HCT116 (cell line): ENCODE results near the gene PBX1. TPM values are rescaled to one million over a fixed set of nuclear protein-coding genes. Genes with fewer than 3 reads are reported as not detected.

ENCODE experiments used
- ATAC-seq: fragments of 200-7000 bp; cut with Tn5 transposase; 2 replicates; pipeline ENCODE4 v1.9.1; 2020; ENCODE audit warnings: mild to moderate bottlenecking, moderate library complexity
- BruUV-seq: library from RNA; stranded (reverse); fragments of 400-500 nt; replicated peaks from 2 replicates; lab custom pipeline; 2021; lab: Mats Ljungman, UMichigan
- CTCF ChIA-PET: fragments of 300-600 bp; sonication (Branson Sonifier 250); formaldehyde crosslinking; loops from one replicate; lab custom pipeline; 2021; ENCODE audit warnings: antibody characterized with exemption; lab: Charles Lee
- POLR2A ChIA-PET: fragments of 300-600, 350-600 bp; sonication (Branson Sonifier 250); formaldehyde crosslinking; loops from one replicate; lab custom pipeline; 2021; ENCODE audit warnings: antibody characterized with exemption; lab: Charles Lee
- RAD21 ChIA-PET, 2 experiments: fragments of 300-600 bp; sonication (Branson Sonifier 250); formaldehyde crosslinking; loops; one replicate each; lab custom pipeline; 2023; ENCODE audit warnings: low total read pairs in 2 of 2; ENCODE audit not compliant: uncharacterized antibody in 2 of 2, unreplicated experiment in 2 of 2, low non-redundant PET in 1 of 2; lab: Charles Lee
- DNase-seq: peaks from one replicate; pipeline ENCODE4 v3.0.0-alpha.2; 2010; ENCODE audit warnings: low read depth, low spot score
- H2AFZ ChIP-seq: fragments of 200-600 bp; shearing (Covaris generic), sonication (generic); 2 replicates; pipeline ENCODE4 v1.6.1; 2017; ENCODE audit warnings: low read depth, mixed run types, mixed read lengths, antibody characterized with exemption, low read length; ENCODE audit not compliant: poor library complexity, severe bottlenecking
- H3K27ac ChIP-seq: 2 replicates; pipeline ENCODE4 v1.5.1; 2012; ENCODE audit warnings: low read depth, low read length
- H3K27me3 ChIP-seq: fragments of 200-600 bp; sonication (generic); 2 replicates; pipeline ENCODE4 v1.6.1; 2016; ENCODE audit warnings: mixed run types, low read length, mixed read lengths; ENCODE audit not compliant: insufficient read depth
- H3K36me3 ChIP-seq, 2 experiments: fragments of 200-500 bp in 1 of 2; fragments of 200-600 bp in 1 of 2; sonication (Bioruptor generic) in 1 of 2; sonication (generic) in 1 of 2; 2 replicates each; pipeline versions ENCODE4 v1.5.1 to v1.6.1; 2014 to 2016; ENCODE audit warnings: low read length in 2 of 2, inconsistent platforms in 1 of 2, mixed read lengths in 1 of 2, mixed run types in 1 of 2; ENCODE audit not compliant: insufficient read depth in 2 of 2, control insufficient read depth in 1 of 2
- H3K4me1 ChIP-seq, 2 experiments: fragments of 200-600 bp in 1 of 2; sonication (generic) in 1 of 2; 2 replicates each; pipeline versions ENCODE4 v1.5.1 to v1.6.1; 2012 to 2017; ENCODE audit warnings: low read length in 2 of 2, inconsistent platforms in 1 of 2, mild to moderate bottlenecking in 1 of 2, mixed read lengths in 1 of 2, mixed run types in 1 of 2, moderate library complexity in 1 of 2; ENCODE audit not compliant: insufficient read depth in 2 of 2, control insufficient read depth in 1 of 2
- H3K4me2 ChIP-seq: fragments of 200-600 bp; sonication (generic); 2 replicates; pipeline ENCODE4 v1.6.1; 2017; ENCODE audit warnings: mixed run types, low read length, mixed read lengths
- H3K4me3 ChIP-seq, 2 experiments: fragments of 200-600 bp in 1 of 2; sonication (generic) in 1 of 2; replicated peaks in 1 of 2; 2 replicates each; pipeline ENCODE4 v1.5.1; 2011 to 2016; ENCODE audit warnings: low read length in 2 of 2, control low read depth in 1 of 2, low read depth in 1 of 2, mild to moderate bottlenecking in 1 of 2, mixed read lengths in 1 of 2, mixed run types in 1 of 2
- H3K79me2 ChIP-seq: fragments of 200-600 bp; sonication (generic); 2 replicates; pipeline ENCODE4 v1.6.1; 2017; ENCODE audit warnings: mild to moderate bottlenecking, mixed run types, low read length, moderate library complexity, mixed read lengths; ENCODE audit not compliant: insufficient read depth
- H3K9ac ChIP-seq: fragments of 200-600 bp; sonication (generic); 2 replicates; pipeline ENCODE4 v1.6.1; 2016; ENCODE audit warnings: low read length, mixed read lengths
- H3K9me2 ChIP-seq: fragments of 200-600 bp; sonication (generic), shearing (Covaris generic); 2 replicates; pipeline ENCODE4 v1.6.1; 2017; ENCODE audit warnings: mixed run types, mild to moderate bottlenecking, moderate library complexity; ENCODE audit not compliant: insufficient read depth
- H3K9me3 ChIP-seq, 2 experiments: fragments of 200-500 bp in 1 of 2; fragments of 200-600 bp in 1 of 2; sonication (Bioruptor generic) in 1 of 2; sonication (generic) in 1 of 2; 2 replicates each; pipeline ENCODE4 v1.6.1; 2014 to 2017; ENCODE audit warnings: low read length in 2 of 2, mixed read lengths in 2 of 2, inconsistent platforms in 1 of 2, low read depth in 1 of 2, mild to moderate bottlenecking in 1 of 2, mixed run types in 1 of 2, moderate library complexity in 1 of 2; ENCODE audit not compliant: control insufficient read depth in 1 of 2, insufficient read depth in 1 of 2
- H4K20me1 ChIP-seq: fragments of 200-600 bp; sonication (generic), shearing (Covaris generic); 2 replicates; pipeline ENCODE4 v1.6.1; 2017; ENCODE audit warnings: mixed run types, mild to moderate bottlenecking, moderate library complexity; ENCODE audit not compliant: insufficient read depth
- CBX3 ChIP-seq: IDR thresholded peaks from 2 replicates; pipeline ENCODE4 v1.6.1; 2012; ENCODE audit warnings: low read depth
- CEBPB ChIP-seq: IDR thresholded peaks from 2 replicates; pipeline ENCODE4 v1.6.1; 2012; ENCODE audit warnings: low read depth
- EGR1 ChIP-seq: IDR thresholded peaks from 2 replicates; pipeline ENCODE4 v1.6.1; 2012; ENCODE audit warnings: low read depth
- EZH2 ChIP-seq: fragments of 200-600 bp; sonication (generic); IDR thresholded peaks from 2 replicates; pipeline ENCODE4 v1.6.1; 2017; ENCODE audit warnings: antibody characterized with exemption, mixed run types
- EZH2phosphoT487 ChIP-seq: fragments of 200-600 bp; IDR thresholded peaks from 2 replicates; pipeline ENCODE4 v1.6.1; 2018; ENCODE audit warnings: antibody characterized with exemption, borderline replicate concordance
- POLR2A ChIP-seq: IDR thresholded peaks from 2 replicates; pipeline ENCODE4 v1.7.0; 2011; ENCODE audit warnings: borderline replicate concordance; ENCODE audit not compliant: insufficient read depth, insufficient read length; ENCODE audit errors: extremely low read depth
- SIN3A ChIP-seq: IDR thresholded peaks from 2 replicates; pipeline ENCODE4 v1.6.1; 2012; ENCODE audit warnings: low read depth
- SP1 ChIP-seq: IDR thresholded peaks from 2 replicates; pipeline ENCODE4 v1.6.1; 2012; ENCODE audit warnings: low read depth
- YY1 ChIP-seq: IDR thresholded peaks from 2 replicates; pipeline ENCODE4 v1.6.1; 2011; ENCODE audit warnings: low read length, low read depth, moderate library complexity, mild to moderate bottlenecking; ENCODE audit not compliant: insufficient replicate concordance; ENCODE audit errors: extremely low read depth
- ZFX ChIP-seq: fragments of 450-650 bp; IDR thresholded peaks from 2 replicates; pipeline ENCODE4 v1.6.1; 2017
- ZNF274 ChIP-seq: fragments of 200-500 bp; sonication (Bioruptor generic); IDR thresholded peaks from 2 replicates; pipeline ENCODE4 v1.6.1; 2014; ENCODE audit warnings: mild to moderate bottlenecking, low read depth, low read length, inconsistent platforms
- intact Hi-C: fragments of 100-400 bp; cut with micrococcal nuclease; formaldehyde crosslinking; loops from 2 replicates; pipeline ENCODE4 v1.10.0; 2022
- total RNA-seq: library from RNA; stranded (reverse); gene quantifications from one replicate; pipeline ENCODE4 v1.2.1, GENCODE V29; 2021; ENCODE audit not compliant: unreplicated experiment
- TF ChIP-seq, protein P1 (sequence below): IDR thresholded peaks from 2 replicates; pipeline ENCODE4 v1.6.1; 2012
- TF ChIP-seq, protein P2 (sequence below), 3 experiments: fragments of 200-600 bp in 1 of 3; sonication (generic) in 1 of 3; IDR thresholded peaks in 2 of 3; conservative IDR thresholded peaks in 1 of 3; 2 replicates each; pipeline ENCODE4 v1.5.1; 2012 to 2017; ENCODE audit warnings: low read depth in 2 of 3, low read length in 2 of 3, antibody characterized with exemption in 1 of 3, borderline replicate concordance in 1 of 3, control low read depth in 1 of 3, mild to moderate bottlenecking in 1 of 3, mixed read lengths in 1 of 3, mixed run types in 1 of 3, moderate library complexity in 1 of 3; ENCODE audit not compliant: insufficient read depth in 1 of 3
- TF ChIP-seq, protein P3 (sequence below): IDR thresholded peaks from 2 replicates; pipeline ENCODE4 v1.6.1; 2012
- TF ChIP-seq, protein P4 (sequence below): IDR thresholded peaks from 2 replicates; pipeline ENCODE4 v1.6.1; 2012; ENCODE audit warnings: low read depth

The PBX1 gene
- total RNA-seq, 1 experiment from 2014 or later: 29.6 TPM

DNA sequence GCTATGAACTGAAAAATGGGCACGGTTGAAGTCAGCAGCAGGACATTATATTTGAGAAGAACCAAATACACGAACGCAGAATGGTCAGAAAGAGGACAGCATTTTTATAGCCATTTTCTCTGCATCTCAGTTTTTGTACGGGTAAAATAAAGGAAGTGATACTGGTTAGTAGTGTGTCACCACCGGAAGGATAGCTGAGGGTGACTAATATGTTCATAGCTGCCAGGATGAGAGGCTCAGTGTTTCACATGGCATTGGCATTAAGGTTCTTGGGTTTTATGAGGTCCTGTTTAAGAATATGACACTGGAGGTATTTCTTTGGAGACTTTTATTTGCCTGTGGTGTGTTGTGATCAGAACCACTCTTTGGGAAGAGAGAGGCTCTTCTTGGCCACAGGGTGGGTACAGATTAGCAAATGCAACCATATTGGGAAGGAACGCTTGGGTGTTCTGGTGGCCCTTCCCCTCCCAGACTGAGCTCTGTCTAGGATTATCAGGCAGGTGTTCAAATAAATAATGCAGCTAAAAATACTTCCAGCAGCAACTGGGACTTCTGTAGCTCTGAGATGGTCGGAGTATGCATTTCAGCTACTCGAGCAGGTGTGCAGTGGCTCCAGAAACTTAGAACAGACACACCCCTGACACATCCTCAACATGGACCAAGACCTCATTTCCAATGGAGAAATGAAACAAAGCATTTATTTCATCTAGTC lies 158.2 kb downstream of the PBX1 start:
- Histone ChIP-seq H3K4me1 (peaks cover 0 to 6% of the 10 kb centered on the region in 2 experiments; a peak in 1 of 4 replicates), H3K9ac (no peak overlapping the region), H3K27me3 (no peaks in the 10 kb centered on the region), H3K9me3 (no peaks in the 10 kb centered on the region), H3K27ac (no peak overlapping the region), H3K9me2 (no peaks in the 10 kb centered on the region), H3K4me3 (no peak overlapping the region), H3K79me2 (no peaks in the 10 kb centered on the region), H3K4me2 (0 out of 2 replicates have a peak overlapping the region, but pooled peaks have one; percentile 13), H4K20me1 (no peaks in the 10 kb centered on the region), H3K36me3 (no peaks in the 10 kb centered on the region), H2AFZ (no peak overlapping the region)
- BruUV-seq: no TSS peak
- ATAC-seq: no peak
- TF ChIP-seq POLR2A: no peak
- TF ChIP-seq ZNF274: no peak
- no peak for TF ChIP-seq EZH2phosphoT487
- no peak for TF ChIP-seq SIN3A
- ChIA-PET CTCF (no interaction called here), POLR2A (interaction anchor here (0.5 kb wide), 1 partner anchor 10 kb away, joined by 3 read pairs; no protein-coding TSS in a partner anchor), RAD21 (no interaction called here)
- intact Hi-C loops: no loop called here
- DNase-seq: no peak

DNA sequence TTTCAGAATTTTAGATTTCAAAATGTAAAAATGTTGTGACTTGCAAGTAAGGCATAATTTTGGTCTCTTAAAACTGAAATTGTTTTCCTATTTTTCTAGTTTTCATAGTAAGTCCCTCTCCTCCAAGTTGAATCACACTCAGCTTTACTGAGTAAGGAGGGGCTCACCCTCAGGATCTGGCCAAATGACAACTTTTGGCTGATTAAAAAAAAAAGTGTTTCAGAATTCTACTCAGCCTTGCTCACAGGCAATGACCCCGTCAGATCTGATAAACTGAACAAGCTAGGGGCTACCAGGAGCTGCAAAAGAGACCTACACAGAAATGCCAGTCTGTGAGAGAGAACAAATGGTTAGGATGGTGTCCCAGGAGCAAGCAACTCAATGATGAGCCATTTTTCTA lies 159.8 kb downstream of the PBX1 start:
- H3K9me2 ChIP-seq: no peaks in the 10 kb centered on the region
- no peak overlapping the region for H3K9ac ChIP-seq
- ChIA-PET CTCF (no interaction called here), RAD21 (no interaction called here), POLR2A (no interaction called here)
- no peaks in the 10 kb centered on the region for H3K27me3 ChIP-seq
- BruUV-seq: no TSS peak
- no peak for DNase-seq
- no peaks in the 10 kb centered on the region for H3K9me3 ChIP-seq
- H3K4me3 ChIP-seq: no peak overlapping the region
- H3K79me2 ChIP-seq: no peaks in the 10 kb centered on the region
- no peaks in the 10 kb centered on the region for H4K20me1 ChIP-seq
- H3K4me1 ChIP-seq: peaks cover 0 to 6% of the 10 kb centered on the region in 2 experiments; a peak in 1 of 4 replicates
- no peak for ATAC-seq
- H3K27ac ChIP-seq: no peak overlapping the region
- no peaks in the 10 kb centered on the region for H3K36me3 ChIP-seq
- intact Hi-C loops: no loop called here
- H3K4me2 ChIP-seq: no peak overlapping the region
- no peak overlapping the region for H2AFZ ChIP-seq
- TF ChIP-seq CBX3 (no peak), ZFX (no peak), EGR1 (no peak), EZH2 (no peak), YY1 (no peak), CEBPB (no peak), SP1 (no peak)
- TF ChIP-seq, protein P1, sequence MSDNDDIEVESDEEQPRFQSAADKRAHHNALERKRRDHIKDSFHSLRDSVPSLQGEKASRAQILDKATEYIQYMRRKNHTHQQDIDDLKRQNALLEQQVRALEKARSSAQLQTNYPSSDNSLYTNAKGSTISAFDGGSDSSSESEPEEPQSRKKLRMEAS: no peak
- TF ChIP-seq, protein P2, sequence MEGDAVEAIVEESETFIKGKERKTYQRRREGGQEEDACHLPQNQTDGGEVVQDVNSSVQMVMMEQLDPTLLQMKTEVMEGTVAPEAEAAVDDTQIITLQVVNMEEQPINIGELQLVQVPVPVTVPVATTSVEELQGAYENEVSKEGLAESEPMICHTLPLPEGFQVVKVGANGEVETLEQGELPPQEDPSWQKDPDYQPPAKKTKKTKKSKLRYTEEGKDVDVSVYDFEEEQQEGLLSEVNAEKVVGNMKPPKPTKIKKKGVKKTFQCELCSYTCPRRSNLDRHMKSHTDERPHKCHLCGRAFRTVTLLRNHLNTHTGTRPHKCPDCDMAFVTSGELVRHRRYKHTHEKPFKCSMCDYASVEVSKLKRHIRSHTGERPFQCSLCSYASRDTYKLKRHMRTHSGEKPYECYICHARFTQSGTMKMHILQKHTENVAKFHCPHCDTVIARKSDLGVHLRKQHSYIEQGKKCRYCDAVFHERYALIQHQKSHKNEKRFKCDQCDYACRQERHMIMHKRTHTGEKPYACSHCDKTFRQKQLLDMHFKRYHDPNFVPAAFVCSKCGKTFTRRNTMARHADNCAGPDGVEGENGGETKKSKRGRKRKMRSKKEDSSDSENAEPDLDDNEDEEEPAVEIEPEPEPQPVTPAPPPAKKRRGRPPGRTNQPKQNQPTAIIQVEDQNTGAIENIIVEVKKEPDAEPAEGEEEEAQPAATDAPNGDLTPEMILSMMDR (IDR thresholded peaks at IDR 0.05 in 2 of 3, conservative IDR thresholded peaks at IDR 0.05 in 1 of 3; ENCODE audit: borderline replicate concordance in 1 of 3, insufficient read depth in 1 of 3, low read depth in 2 of 3, low read length in 2 of 3): no peak
- TF ChIP-seq, protein P3, sequence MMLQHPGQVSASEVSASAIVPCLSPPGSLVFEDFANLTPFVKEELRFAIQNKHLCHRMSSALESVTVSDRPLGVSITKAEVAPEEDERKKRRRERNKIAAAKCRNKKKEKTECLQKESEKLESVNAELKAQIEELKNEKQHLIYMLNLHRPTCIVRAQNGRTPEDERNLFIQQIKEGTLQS: no peak
- TF ChIP-seq, protein P4, sequence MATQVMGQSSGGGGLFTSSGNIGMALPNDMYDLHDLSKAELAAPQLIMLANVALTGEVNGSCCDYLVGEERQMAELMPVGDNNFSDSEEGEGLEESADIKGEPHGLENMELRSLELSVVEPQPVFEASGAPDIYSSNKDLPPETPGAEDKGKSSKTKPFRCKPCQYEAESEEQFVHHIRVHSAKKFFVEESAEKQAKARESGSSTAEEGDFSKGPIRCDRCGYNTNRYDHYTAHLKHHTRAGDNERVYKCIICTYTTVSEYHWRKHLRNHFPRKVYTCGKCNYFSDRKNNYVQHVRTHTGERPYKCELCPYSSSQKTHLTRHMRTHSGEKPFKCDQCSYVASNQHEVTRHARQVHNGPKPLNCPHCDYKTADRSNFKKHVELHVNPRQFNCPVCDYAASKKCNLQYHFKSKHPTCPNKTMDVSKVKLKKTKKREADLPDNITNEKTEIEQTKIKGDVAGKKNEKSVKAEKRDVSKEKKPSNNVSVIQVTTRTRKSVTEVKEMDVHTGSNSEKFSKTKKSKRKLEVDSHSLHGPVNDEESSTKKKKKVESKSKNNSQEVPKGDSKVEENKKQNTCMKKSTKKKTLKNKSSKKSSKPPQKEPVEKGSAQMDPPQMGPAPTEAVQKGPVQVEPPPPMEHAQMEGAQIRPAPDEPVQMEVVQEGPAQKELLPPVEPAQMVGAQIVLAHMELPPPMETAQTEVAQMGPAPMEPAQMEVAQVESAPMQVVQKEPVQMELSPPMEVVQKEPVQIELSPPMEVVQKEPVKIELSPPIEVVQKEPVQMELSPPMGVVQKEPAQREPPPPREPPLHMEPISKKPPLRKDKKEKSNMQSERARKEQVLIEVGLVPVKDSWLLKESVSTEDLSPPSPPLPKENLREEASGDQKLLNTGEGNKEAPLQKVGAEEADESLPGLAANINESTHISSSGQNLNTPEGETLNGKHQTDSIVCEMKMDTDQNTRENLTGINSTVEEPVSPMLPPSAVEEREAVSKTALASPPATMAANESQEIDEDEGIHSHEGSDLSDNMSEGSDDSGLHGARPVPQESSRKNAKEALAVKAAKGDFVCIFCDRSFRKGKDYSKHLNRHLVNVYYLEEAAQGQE: no peak
